Cardiac fibroblast (primary cell): Measurements from ENCODE around the gene TNRC18.
A peak's percentile ranks its signal among the peaks of the same experiment; 100 is the strongest.

ENCODE experiments used
- DNase-seq, 2 donors: peaks; one replicate each; pipeline versions ENCODE4 v3.0.0 to v3.0.0-alpha.2; 2010; ENCODE audit warnings: low read depth in 2 of 2
- H3K4me3 ChIP-seq, 2 donors: replicated peaks in 1 of 2; 1 replicate in 1 of 2; 2 replicates in 1 of 2; pipeline ENCODE4 v1.5.1; 2011; ENCODE audit warnings: low read depth in 2 of 2, low read length in 2 of 2, mild to moderate bottlenecking in 2 of 2, moderate library complexity in 1 of 2
- CTCF ChIP-seq: IDR thresholded peaks from one replicate; pipeline ENCODE4 v1.5.1; 2011; ENCODE audit warnings: low read depth, mild to moderate bottlenecking, low read length, inconsistent platforms

TNRC18 gene

GRCh38 chr7:5422396-5423305 is 983 bp downstream of the TNRC18 start:
- H3K4me3 ChIP-seq: peak overlapping the region; percentile 74 to 80
- peak; percentile 39 to 40 for DNase-seq
- TF ChIP-seq CTCF: no peak

- peak overlapping the region; percentile 74 to 80 for H3K4me3 ChIP-seq
- TF ChIP-seq CTCF: no peak
- DNase-seq: peak; percentile 76 to 77
These were observed 1.8 kb downstream of the TNRC18 start for GRCh38 chr7:5421714-5422395.

GRCh38 chr7:5420881-5421713 is 2.5 kb downstream of the TNRC18 start:
- TF ChIP-seq CTCF: no peak
- peak overlapping the region; percentile 74 to 80 for H3K4me3 ChIP-seq
- peak in 1 of 2 donors; percentile 29 for DNase-seq

- TF ChIP-seq CTCF: no peak
- DNase-seq: peak in 1 of 2 donors; percentile 32
- peak overlapping the region; percentile 67 to 74 for H3K4me3 ChIP-seq
These were observed 3.4 kb downstream of the TNRC18 start for GRCh38 chr7:5420067-5420880.

- no peak for TF ChIP-seq CTCF
- peak overlapping the region; percentile 67 to 74 for H3K4me3 ChIP-seq
These were observed 4.0 kb downstream of the TNRC18 start for GRCh38 chr7:5419539-5420066.

DNA sequence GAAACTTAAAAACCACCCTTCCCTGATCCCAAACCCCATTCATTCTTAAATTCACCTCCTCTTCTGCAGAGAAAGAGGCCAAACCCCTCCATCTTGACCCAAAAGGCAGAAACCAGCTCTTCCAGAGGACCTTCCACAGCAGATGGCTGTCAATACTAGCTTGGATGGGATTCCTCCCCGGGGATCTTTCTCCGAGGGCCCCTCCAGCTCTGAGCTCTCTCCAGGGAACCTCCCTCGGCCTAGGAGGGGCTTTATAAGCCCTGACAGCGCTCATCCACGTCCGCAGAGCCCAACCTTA is 5.4 kb downstream of the TNRC18 start:
- H3K4me3 ChIP-seq: peak overlapping the region; percentile 67 to 74
- TF ChIP-seq CTCF: no peak
- DNase-seq: no peak

More at GRCh38 chr7:5419539-5420066, 4.0 kb downstream of the TNRC18 start:
- DNase-seq: peak in 1 of 2 donors; percentile 27
